BLaER1 treated with 17β-estradiol and CSF1 and Interleukin-3, amounts not matched to agents 10 nM and 100 nM (cell line): ENCODE data around the gene GON7.
A peak's percentile ranks its signal among the peaks of the same experiment; 100 is the strongest.

Experiments used
- H3K27ac ChIP-seq, 11 experiments: shearing (Covaris generic); formaldehyde crosslinking; 2 replicates each; pipeline ENCODE4 v1.8.1; 2022
- H3K27me3 ChIP-seq, 11 experiments: shearing (Covaris generic); formaldehyde crosslinking; 2 replicates each; pipeline ENCODE4 v1.8.1; 2022
- H3K36me3 ChIP-seq, 11 experiments: shearing (Covaris generic); formaldehyde crosslinking; 2 replicates each; pipeline ENCODE4 v1.8.1; 2022
- H3K4me1 ChIP-seq, 10 experiments: shearing (Covaris generic); formaldehyde crosslinking; 2 replicates each; pipeline ENCODE4 v1.8.1; 2022
- H3K4me2 ChIP-seq, 11 experiments: shearing (Covaris generic); formaldehyde crosslinking; 2 replicates each; pipeline ENCODE4 v1.8.1; 2022
- H3K4me3 ChIP-seq, 10 experiments: shearing (Covaris generic); formaldehyde crosslinking; 2 replicates each; pipeline ENCODE4 v1.8.1; 2022
- H3K9ac ChIP-seq, 11 experiments: shearing (Covaris generic); formaldehyde crosslinking; 2 replicates each; pipeline ENCODE4 v1.8.1; 2022
- H3K9me3 ChIP-seq, 11 experiments: shearing (Covaris generic); formaldehyde crosslinking; replicated peaks in 1 of 11; 2 replicates each; pipeline ENCODE4 v1.8.1; 2022
- H4K20me1 ChIP-seq, 11 experiments: shearing (Covaris generic); formaldehyde crosslinking; 2 replicates each; pipeline ENCODE4 v1.8.1; 2022
- Cebpa-rat ChIP-seq, 11 experiments: shearing (Covaris generic); IDR thresholded peaks; 2 replicates each; pipeline ENCODE4 v1.8.1; 2022

Gene GON7

DNA sequence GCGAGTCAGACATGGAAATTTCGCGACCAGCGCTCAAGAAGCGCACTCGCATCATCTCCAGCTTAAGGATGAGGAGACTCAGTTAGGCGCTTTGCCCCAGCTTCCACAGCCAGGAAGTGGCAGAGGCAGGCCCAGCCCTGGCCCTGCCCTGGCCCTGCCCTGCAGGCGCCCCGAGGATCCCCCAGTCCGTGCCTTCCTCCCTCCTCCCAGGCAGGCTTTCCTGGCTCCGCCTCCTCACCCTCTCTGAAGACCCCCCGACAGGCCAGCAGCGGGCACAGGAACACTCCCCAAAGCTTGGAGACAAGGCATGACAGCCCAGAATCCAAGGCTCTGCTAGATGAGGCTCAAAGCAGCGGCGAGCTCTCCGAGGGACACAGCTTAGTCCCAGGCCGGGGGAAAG lies 25.3 kb upstream of the GON7 start:
- Histone ChIP-seq H3K4me3 (no peak overlapping the region), H3K4me1 (no peaks in the 10 kb centered on the region), H3K27me3 (no peaks in the 10 kb centered on the region), H3K9me3 (peaks cover 0 to 5% (median 0%) of the 10 kb centered on the region in 11 experiments; a peak in 1 of 22 replicates), H3K36me3 (peaks cover 21 to 33% (median 28%) of the 10 kb centered on the region in 11 experiments), H3K27ac (no peak overlapping the region), H3K4me2 (no peak overlapping the region), H3K9ac (no peak overlapping the region), H4K20me1 (no peaks in the 10 kb centered on the region; a peak in 1 of 22 replicates)
- no peak for TF ChIP-seq Cebpa-rat (IDR thresholded peaks at IDR 0.05)

DNA sequence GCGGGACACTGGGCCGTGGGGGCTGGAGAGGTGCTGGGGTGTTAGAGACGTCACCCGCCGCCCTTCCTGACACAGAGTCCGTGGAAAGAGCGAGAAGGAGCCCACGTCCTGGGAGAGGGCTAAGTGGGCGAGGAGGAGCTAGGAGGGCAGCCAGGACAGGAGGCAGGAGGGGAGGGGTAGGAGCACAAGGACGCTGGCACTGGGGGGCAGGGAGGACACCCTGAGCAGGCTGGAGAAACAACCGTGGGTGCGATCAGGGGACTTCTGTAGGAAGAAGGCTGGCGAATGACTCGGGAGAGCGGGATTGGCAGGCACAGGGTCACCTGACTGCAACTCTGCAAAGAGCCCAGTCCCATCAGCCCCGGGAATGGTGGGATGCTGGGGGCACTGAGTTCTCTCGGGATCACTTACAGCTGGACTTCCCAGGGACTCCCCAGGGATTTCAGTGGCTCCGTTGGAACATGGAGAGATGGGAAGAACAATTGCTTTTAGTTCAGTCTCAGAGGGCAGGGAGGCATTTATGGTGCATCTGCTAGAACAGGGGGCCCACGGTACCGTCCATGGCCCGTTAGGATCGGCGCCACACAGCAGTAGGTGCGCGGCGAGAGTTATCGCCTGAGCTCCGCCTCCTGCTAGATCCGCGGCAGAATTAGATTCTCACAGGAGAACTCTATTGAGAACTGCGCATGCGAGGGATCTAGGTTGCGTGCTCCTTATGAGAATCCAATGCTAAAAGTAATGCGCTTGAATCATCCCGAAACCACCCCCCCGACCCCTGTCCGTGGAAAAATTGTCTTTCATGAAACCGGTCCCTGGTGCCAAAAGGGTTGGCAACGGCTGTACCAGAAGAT lies 24.5 kb upstream of the GON7 start:
- TF ChIP-seq Cebpa-rat (IDR thresholded peaks at IDR 0.05), result no peak
- Histone ChIP-seq H3K4me1 (no peaks in the 10 kb centered on the region), H3K9me3 (peaks cover 0 to 5% (median 0%) of the 10 kb centered on the region in 11 experiments; a peak in 1 of 22 replicates), H3K4me3 (no peak overlapping the region), H3K9ac (no peak overlapping the region), H3K27ac (no peak overlapping the region), H3K4me2 (no peak overlapping the region), H4K20me1 (no peaks in the 10 kb centered on the region; a peak in 1 of 22 replicates), H3K27me3 (no peaks in the 10 kb centered on the region), H3K36me3 (peaks cover 26 to 40% (median 33%) of the 10 kb centered on the region in 11 experiments)

DNA sequence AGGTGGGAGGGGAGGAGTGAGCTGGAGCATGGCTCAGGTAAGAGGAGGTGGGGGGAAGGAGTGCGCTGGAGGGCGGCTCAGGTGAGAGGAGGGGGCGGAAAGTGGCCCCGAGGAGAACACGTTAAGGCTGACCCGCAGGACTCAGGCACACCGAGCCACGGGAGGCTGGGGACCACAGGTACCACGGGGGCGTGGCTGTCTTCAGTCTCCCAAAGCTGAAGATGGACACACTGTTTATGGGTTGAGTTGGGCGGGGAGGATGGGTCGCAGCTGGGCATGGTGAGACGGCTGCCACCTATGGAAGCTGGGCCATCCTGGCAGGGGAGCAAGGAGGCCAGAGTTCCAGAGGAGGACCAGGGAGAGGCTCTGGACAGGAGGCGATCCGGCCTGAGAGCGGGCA lies 23.7 kb upstream of the GON7 start:
- Histone ChIP-seq H3K4me2 (no peak overlapping the region), H3K27me3 (no peaks in the 10 kb centered on the region)
- no peak for TF ChIP-seq Cebpa-rat (IDR thresholded peaks at IDR 0.05)

DNA sequence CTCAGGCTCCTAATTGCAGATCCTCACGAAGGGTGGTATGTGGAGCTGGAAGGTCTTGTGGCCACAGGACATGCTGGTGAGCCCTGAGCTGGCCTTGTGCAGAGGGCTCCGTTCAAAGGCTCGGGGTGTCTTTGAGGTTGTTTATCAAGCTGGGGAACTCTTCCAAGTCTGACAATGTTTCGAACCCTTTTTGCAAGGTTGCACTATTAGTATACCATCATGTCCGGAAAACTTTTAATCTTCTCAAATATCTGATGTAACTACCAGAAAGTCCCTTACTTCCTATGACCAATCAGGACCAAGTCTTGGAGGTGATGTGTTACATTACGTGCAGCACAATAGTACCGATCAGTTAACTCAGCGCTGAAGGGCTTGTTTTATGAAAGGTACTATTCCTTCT lies 21.7 kb upstream of the GON7 start:
- Histone ChIP-seq H4K20me1 (no peaks in the 10 kb centered on the region; a peak in 1 of 22 replicates), H3K4me2 (no peak overlapping the region), H3K4me1 (no peaks in the 10 kb centered on the region), H3K36me3 (peaks cover 53 to 68% (median 60%) of the 10 kb centered on the region in 11 experiments), H3K9me3 (peaks cover 0 to 5% (median 0%) of the 10 kb centered on the region in 11 experiments; a peak in 1 of 22 replicates), H3K27ac (no peak overlapping the region), H3K4me3 (no peak overlapping the region), H3K9ac (no peak overlapping the region), H3K27me3 (no peaks in the 10 kb centered on the region)
- TF ChIP-seq Cebpa-rat (IDR thresholded peaks at IDR 0.05), result no peak

More for the DNA sequence above, 23.7 kb upstream of the GON7 start:
- peaks cover 0 to 5% (median 0%) of the 10 kb centered on the region in 11 experiments; a peak in 1 of 22 replicates for H3K9me3 ChIP-seq
- H3K27ac ChIP-seq, result no peak overlapping the region
- peaks cover 35 to 48% (median 42%) of the 10 kb centered on the region in 11 experiments for H3K36me3 ChIP-seq
- H3K4me3 ChIP-seq, result no peak overlapping the region
- H3K4me1 ChIP-seq, result no peaks in the 10 kb centered on the region
- H4K20me1 ChIP-seq, result no peaks in the 10 kb centered on the region; a peak in 1 of 22 replicates
- no peak overlapping the region for H3K9ac ChIP-seq

DNA sequence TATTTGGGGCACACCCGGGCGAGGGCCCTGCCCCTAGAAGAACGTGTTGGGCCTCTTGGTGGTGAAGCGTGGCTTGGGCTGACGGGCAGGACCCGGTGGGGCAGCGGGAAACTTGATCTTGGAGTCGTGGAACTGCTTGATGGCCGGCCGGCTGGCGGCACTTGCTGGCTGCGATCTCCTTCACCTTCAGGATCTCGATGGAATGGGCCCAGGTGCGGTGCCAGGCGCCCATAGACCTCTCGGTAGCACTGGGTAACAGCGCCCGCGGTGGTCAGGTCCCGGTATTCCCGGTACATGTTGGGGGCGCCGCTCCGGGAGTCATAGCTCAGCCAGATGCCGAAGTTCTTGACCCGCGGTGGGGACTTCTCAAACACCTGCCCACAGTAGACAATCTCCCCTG lies 16.7 kb upstream of the GON7 start:
- Histone ChIP-seq H3K4me2 (no peak overlapping the region), H3K9ac (no peak overlapping the region), H3K36me3 (peaks cover 74 to 90% (median 81%) of the 10 kb centered on the region in 11 experiments), H3K9me3 (no peaks in the 10 kb centered on the region), H4K20me1 (peaks cover 0 to 4% (median 0%) of the 10 kb centered on the region in 11 experiments; a peak in 3 of 22 replicates), H3K4me1 (peaks cover 0 to 33% (median 25%) of the 10 kb centered on the region in 10 experiments; a peak in 17 of 20 replicates), H3K27me3 (no peaks in the 10 kb centered on the region), H3K27ac (peak overlapping the region in 2 of 11 experiments; percentile 13 to 15; a peak in 1 of 22 replicates), H3K4me3 (no peak overlapping the region)
- TF ChIP-seq Cebpa-rat (IDR thresholded peaks at IDR 0.05), result no peak

DNA sequence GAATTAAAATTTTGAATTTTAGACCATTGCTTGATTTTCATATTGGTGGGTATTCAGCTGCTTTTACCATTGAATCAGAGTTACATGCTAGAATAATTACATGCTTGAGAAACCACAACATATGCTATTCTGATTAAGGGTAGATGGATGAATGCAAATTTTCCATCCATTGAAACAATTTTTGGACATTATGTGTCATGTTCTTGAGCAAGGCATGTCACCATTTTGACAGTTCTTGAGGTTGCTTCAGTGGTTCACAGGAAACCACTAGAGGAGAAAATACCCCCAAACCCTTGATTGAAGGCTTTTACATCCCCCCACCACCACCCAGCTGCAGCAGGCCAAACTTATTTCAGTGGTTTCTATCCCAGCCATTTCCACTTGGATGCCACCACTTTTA lies 13.6 kb upstream of the GON7 start:
- peak in 7 of 11 experiments; percentile 12 to 92 (median 63); a peak in 6 of 22 replicates for TF ChIP-seq Cebpa-rat (IDR thresholded peaks at IDR 0.05)
- Histone ChIP-seq H3K4me3 (0 out of 20 replicates have a peak overlapping the region, but pooled peaks of 1 of the 10 experiments have one; percentile 10), H3K9ac (peak overlapping the region in 5 of 11 experiments; percentile 49 to 73 (median 52); a peak in 7 of 22 replicates), H3K27ac (peak overlapping the region in 8 of 11 experiments; percentile 38 to 92 (median 72); a peak in 16 of 22 replicates), H3K36me3 (peaks cover 75 to 90% (median 78%) of the 10 kb centered on the region in 11 experiments), H3K4me1 (peaks cover 0 to 34% (median 25%) of the 10 kb centered on the region in 10 experiments; a peak in 17 of 20 replicates), H3K27me3 (no peaks in the 10 kb centered on the region), H4K20me1 (peaks cover 0 to 4% (median 0%) of the 10 kb centered on the region in 11 experiments; a peak in 3 of 22 replicates), H3K9me3 (no peaks in the 10 kb centered on the region), H3K4me2 (peak overlapping the region in 9 of 11 experiments; percentile 48 to 76 (median 68); a peak in 18 of 22 replicates)

DNA sequence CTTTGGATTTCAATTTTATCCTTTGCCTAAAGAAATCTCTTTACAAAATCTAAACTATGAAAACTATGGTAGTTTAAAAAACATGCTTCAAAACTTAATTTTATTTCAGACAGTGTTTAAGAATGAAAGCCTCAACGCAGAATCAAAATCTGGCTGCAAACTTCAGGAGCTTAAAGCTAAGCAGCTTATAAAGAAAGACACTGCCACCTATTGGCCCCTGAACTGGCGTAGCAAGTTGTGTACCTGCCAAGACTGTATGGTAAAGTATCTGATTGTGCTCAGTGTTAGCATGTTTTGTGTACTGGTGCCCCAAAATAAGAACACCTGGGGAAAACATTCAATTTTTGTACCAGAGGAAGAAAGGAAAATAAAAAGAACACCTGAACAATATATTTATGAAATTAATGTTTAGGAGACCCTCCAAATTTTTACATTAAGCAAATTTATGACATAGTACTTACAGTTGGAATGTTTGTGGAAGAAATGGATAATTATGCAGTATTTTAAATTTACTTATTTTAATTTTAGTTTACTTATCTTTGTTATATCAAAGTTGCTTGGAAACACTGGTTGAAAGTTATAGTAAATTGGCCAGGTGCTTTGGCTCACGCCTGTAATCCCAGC lies 12.3 kb upstream of the GON7 start:
- Histone ChIP-seq H3K9ac (peak overlapping the region in 4 of 11 experiments; percentile 44 to 73 (median 50); a peak in 5 of 22 replicates), H3K4me3 (no peak overlapping the region), H3K36me3 (peaks cover 76 to 90% (median 78%) of the 10 kb centered on the region in 11 experiments), H3K4me1 (peaks cover 0 to 34% (median 25%) of the 10 kb centered on the region in 10 experiments; a peak in 17 of 20 replicates), H3K4me2 (peak overlapping the region in 8 of 11 experiments; percentile 59 to 76 (median 68); a peak in 16 of 22 replicates), H3K9me3 (no peaks in the 10 kb centered on the region), H3K27ac (peak overlapping the region in 6 of 11 experiments; percentile 54 to 92 (median 76); a peak in 12 of 22 replicates), H3K27me3 (no peaks in the 10 kb centered on the region), H4K20me1 (peaks cover 0 to 4% (median 0%) of the 10 kb centered on the region in 11 experiments; a peak in 3 of 22 replicates)
- no peak for TF ChIP-seq Cebpa-rat (IDR thresholded peaks at IDR 0.05)

DNA sequence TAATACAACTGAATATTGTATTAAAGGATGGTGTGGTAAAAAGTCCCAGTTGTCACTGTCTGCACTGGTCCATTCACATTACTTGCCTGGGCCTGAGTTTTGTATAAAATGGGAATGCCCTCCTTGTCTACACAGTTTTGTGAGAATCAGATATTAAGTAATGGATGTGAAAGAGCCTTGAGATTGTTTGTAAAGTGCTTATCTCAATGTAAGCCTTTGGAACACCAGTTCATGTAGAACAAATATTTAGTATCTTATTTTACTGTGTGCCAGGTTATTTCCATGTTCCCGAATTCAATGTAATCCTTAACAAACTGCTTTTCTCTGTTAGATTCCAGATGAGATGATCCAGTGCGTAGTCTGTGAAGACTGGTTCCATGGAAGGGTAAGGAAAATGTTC lies 7.7 kb upstream of the GON7 start:
- Histone ChIP-seq H3K4me1 (peaks cover 2 to 15% (median 10%) of the 10 kb centered on the region in 10 experiments), H3K36me3 (peaks cover 59 to 98% (median 85%) of the 10 kb centered on the region in 11 experiments), H3K27me3 (no peaks in the 10 kb centered on the region), H4K20me1 (peaks cover 0 to 2% (median 0%) of the 10 kb centered on the region in 11 experiments; a peak in 1 of 22 replicates), H3K4me2 (no peak overlapping the region), H3K4me3 (no peak overlapping the region), H3K27ac (no peak overlapping the region), H3K9ac (no peak overlapping the region), H3K9me3 (no peaks in the 10 kb centered on the region)
- TF ChIP-seq Cebpa-rat (IDR thresholded peaks at IDR 0.05), result no peak
